HUES6 (cell line): ENCODE data around the gene PDSS2.
"Not testable (repeated sequence)": the region's sequence is repeated elsewhere in the genome, so short reads cannot be mapped to it uniquely, and the experiment has no call there.

Experiments used
- H3K27ac ChIP-seq: 2 replicates; pipeline ENCODE4 v1.7.0; 2013; ENCODE audit warnings: low read depth, mild to moderate bottlenecking, low read length, inconsistent platforms
- H3K27me3 ChIP-seq: 2 replicates; pipeline ENCODE4 v1.6.1; 2013; ENCODE audit warnings: low read length; ENCODE audit not compliant: control insufficient read depth, insufficient read depth
- H3K36me3 ChIP-seq: 2 replicates; pipeline ENCODE4 v1.6.1; 2013; ENCODE audit warnings: low read length; ENCODE audit not compliant: control insufficient read depth, insufficient read depth
- H3K4me1 ChIP-seq: 2 replicates; pipeline ENCODE4 v1.6.1; 2013; ENCODE audit warnings: low read length; ENCODE audit not compliant: control insufficient read depth, insufficient read depth
- H3K4me3 ChIP-seq: 2 replicates; pipeline ENCODE4 v1.5.1; 2013; ENCODE audit warnings: low read depth, low read length
- H3K9ac ChIP-seq: one replicate; pipeline ENCODE4 v1.6.1; 2013; ENCODE audit warnings: mild to moderate bottlenecking, low read length
- H3K9me3 ChIP-seq: 2 replicates; pipeline ENCODE4 v1.6.1; 2013; ENCODE audit warnings: low read depth, low read length; ENCODE audit not compliant: control insufficient read depth, insufficient read depth

Gene PDSS2

GRCh38 chr6:107318100-107318736, 141.1 kb downstream of the PDSS2 start:
- Histone ChIP-seq H3K27me3 (no peaks in the 10 kb centered on the region), H3K9ac (no peak overlapping the region), H3K4me3 (no peak overlapping the region), H3K27ac (no peak overlapping the region), H3K36me3 (no peaks in the 10 kb centered on the region), H3K9me3 (no peaks in the 10 kb centered on the region), H3K4me1 (no peaks in the 10 kb centered on the region)

GRCh38 chr6:107315114-107315513, 144.2 kb downstream of the PDSS2 start:
- no peak overlapping the region for H3K27ac ChIP-seq
- no peaks in the 10 kb centered on the region for H3K27me3 ChIP-seq
- no peaks in the 10 kb centered on the region for H3K4me1 ChIP-seq
- H3K9me3 ChIP-seq, result no peaks in the 10 kb centered on the region
- H3K4me3 ChIP-seq, result no peak overlapping the region
- no peak overlapping the region for H3K9ac ChIP-seq
- no peaks in the 10 kb centered on the region for H3K36me3 ChIP-seq

- no peaks in the 10 kb centered on the region for H3K4me1 ChIP-seq
Measured at GRCh38 chr6:107314531-107314939, 144.8 kb downstream of the PDSS2 start.

GRCh38 chr6:107313776-107314175, 145.6 kb downstream of the PDSS2 start:
- Histone ChIP-seq H3K27me3 (no peaks in the 10 kb centered on the region), H3K27ac (no peak overlapping the region), H3K36me3 (no peaks in the 10 kb centered on the region), H3K4me3 (no peak overlapping the region), H3K9me3 (no peaks in the 10 kb centered on the region), H3K4me1 (no peaks in the 10 kb centered on the region), H3K9ac (no peak overlapping the region)

More at GRCh38 chr6:107314531-107314939, 144.8 kb downstream of the PDSS2 start:
- Histone ChIP-seq H3K27me3 (no peaks in the 10 kb centered on the region), H3K9me3 (no peaks in the 10 kb centered on the region), H3K27ac (no peak overlapping the region), H3K4me3 (no peak overlapping the region), H3K9ac (no peak overlapping the region), H3K36me3 (no peaks in the 10 kb centered on the region)

GRCh38 chr6:107310362-107310761, 149.0 kb downstream of the PDSS2 start:
- no peaks in the 10 kb centered on the region for H3K27me3 ChIP-seq
- no peak overlapping the region for H3K27ac ChIP-seq
- H3K9ac ChIP-seq, result no peak overlapping the region
- no peak overlapping the region for H3K4me3 ChIP-seq
- no peaks in the 10 kb centered on the region for H3K9me3 ChIP-seq
- H3K36me3 ChIP-seq, result no peaks in the 10 kb centered on the region
- no peaks in the 10 kb centered on the region for H3K4me1 ChIP-seq

- Histone ChIP-seq H3K9ac (no peak overlapping the region), H3K27me3 (no peaks in the 10 kb centered on the region), H3K4me3 (no peak overlapping the region), H3K9me3 (no peaks in the 10 kb centered on the region), H3K27ac (no peak overlapping the region), H3K4me1 (no peaks in the 10 kb centered on the region), H3K36me3 (no peaks in the 10 kb centered on the region)
Measured at GRCh38 chr6:107308677-107309076, 150.7 kb downstream of the PDSS2 start.

- H3K9me3 ChIP-seq, H3K4me1 ChIP-seq, H3K27ac ChIP-seq, H3K4me3 ChIP-seq, H3K27me3 ChIP-seq, H3K36me3 ChIP-seq, H3K9ac ChIP-seq: not testable (repeated sequence)
Measured at GRCh38 chr6:107305994-107306393, 153.4 kb downstream of the PDSS2 start.

GRCh38 chr6:107305391-107305790, 154.0 kb downstream of the PDSS2 start:
- peaks cover 5% of the 10 kb centered on the region; the same call in 1 of the 2 replicates for H3K9me3 ChIP-seq
- H3K4me1 ChIP-seq, result peaks cover 1% of the 10 kb centered on the region; the same call in 1 of the 2 replicates
- no peaks in the 10 kb centered on the region for H3K27me3 ChIP-seq
- no peak overlapping the region for H3K27ac ChIP-seq
- H3K4me3 ChIP-seq, result no peak overlapping the region
- no peak overlapping the region for H3K9ac ChIP-seq
- H3K36me3 ChIP-seq, result no peaks in the 10 kb centered on the region

- peaks cover 5% of the 10 kb centered on the region; the same call in 1 of the 2 replicates for H3K9me3 ChIP-seq
- no peaks in the 10 kb centered on the region for H3K27me3 ChIP-seq
- H3K36me3 ChIP-seq, result no peaks in the 10 kb centered on the region
- no peak overlapping the region for H3K27ac ChIP-seq
- H3K4me3 ChIP-seq, result no peak overlapping the region
- H3K4me1 ChIP-seq, result peaks cover 4% of the 10 kb centered on the region; the same call in 1 of the 2 replicates
- no peak overlapping the region for H3K9ac ChIP-seq
Measured at GRCh38 chr6:107304421-107305025, 154.8 kb downstream of the PDSS2 start.

- Histone ChIP-seq H3K4me1 (peaks cover 25% of the 10 kb centered on the region), H3K4me3 (no peak overlapping the region), H3K27me3 (no peaks in the 10 kb centered on the region), H3K27ac (no peak overlapping the region), H3K9ac (no peak overlapping the region), H3K9me3 (no peaks in the 10 kb centered on the region), H3K36me3 (no peaks in the 10 kb centered on the region)
Measured at GRCh38 chr6:107293350-107293749, 166.0 kb downstream of the PDSS2 start.

- Histone ChIP-seq H3K4me3 (no peak overlapping the region), H3K36me3 (no peaks in the 10 kb centered on the region), H3K4me1 (peaks cover 25% of the 10 kb centered on the region), H3K27ac (no peak overlapping the region), H3K27me3 (no peaks in the 10 kb centered on the region), H3K9ac (no peak overlapping the region), H3K9me3 (no peaks in the 10 kb centered on the region)
Measured at GRCh38 chr6:107292715-107293271, 166.6 kb downstream of the PDSS2 start.
